ENCODE measurements around the gene CPSF4L. TPM values are rescaled to one million over a fixed set of nuclear protein-coding genes. Genes with fewer than 3 reads are reported as not detected.

Gene CPSF4L
- total and polyA plus RNA-seq, 2 of the 13 experiments (the other 11 are each of a cell fraction or from before 2014, with no cell fraction given), result 0.73 to 1.6 TPM

DNA sequence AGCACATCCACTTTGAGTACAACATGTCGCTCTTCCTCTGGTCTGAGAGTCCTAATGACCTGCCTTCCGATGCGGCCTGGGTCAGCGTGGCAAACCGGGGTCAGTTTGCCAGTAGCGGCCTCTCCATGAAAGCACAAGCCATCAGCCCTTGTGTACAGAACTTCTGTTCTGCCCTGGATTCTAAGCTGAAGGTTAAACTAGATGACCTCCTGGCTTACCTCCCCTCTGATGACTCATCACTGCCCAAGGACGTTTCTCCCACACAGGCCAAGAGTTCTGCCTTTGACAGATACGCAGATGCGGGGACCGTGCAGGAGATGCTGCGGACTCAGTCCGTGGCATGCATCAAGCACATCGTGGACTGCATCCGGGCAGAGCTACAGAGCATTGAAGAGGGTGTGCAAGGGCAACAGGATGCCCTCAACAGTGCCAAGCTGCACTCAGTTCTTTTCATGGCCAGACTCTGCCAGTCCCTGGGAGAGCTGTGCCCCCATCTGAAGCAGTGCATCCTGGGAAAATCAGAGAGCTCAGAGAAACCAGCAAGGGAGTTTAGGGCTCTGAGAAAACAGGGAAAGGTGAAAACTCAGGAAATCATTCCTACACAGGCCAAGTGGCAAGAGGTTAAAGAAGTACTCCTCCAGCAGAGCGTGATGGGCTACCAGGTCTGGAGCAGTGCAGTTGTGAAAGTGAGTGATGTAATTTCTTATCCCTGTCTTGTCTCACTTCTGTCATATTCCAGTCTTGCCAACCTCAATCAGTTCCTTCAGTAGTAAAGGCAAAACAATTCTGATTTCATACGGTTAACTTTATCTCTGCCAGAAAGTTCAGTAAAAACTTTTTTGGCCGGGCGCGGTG lies 60.2 kb downstream of the CPSF4L start (continued):
- TF ChIP-seq ZNF598 (CRISPR knock-in tag; IDR thresholded peaks at IDR 0.05; ENCODE audit: borderline replicate concordance) (peak; percentile 95), ZNF703 (CRISPR knock-in tag; IDR thresholded peaks at IDR 0.05; ENCODE audit: borderline replicate concordance) (no peak), SAP130 (CRISPR knock-in tag; IDR thresholded peaks at IDR 0.05; ENCODE audit: low read depth) (peak; percentile 99), RBM22 (optimal IDR thresholded peaks at IDR 0.05; ENCODE audit: low read length) (peak; percentile 84), NFE2L2 (IDR thresholded peaks at IDR 0.05; ENCODE audit: low read length) (peak; percentile 49; the same call in 1 of the 2 replicates), FOSL2 (CRISPR knock-in tag; IDR thresholded peaks at IDR 0.05) (peak; percentile 100), SUZ12 (IDR thresholded peaks at IDR 0.05; ENCODE audit: low read depth, low read length) (no peak), ZNF160 (CRISPR knock-in tag; IDR thresholded peaks at IDR 0.05) (no peak; the same call in 1 of the 2 replicates), ZNF616 (CRISPR knock-in tag; IDR thresholded peaks at IDR 0.05; ENCODE audit: low read depth) (0 out of 2 replicates have a peak, but pooled peaks have one; percentile 46), KLF6 (CRISPR knock-in tag; IDR thresholded peaks at IDR 0.05) (no peak)
- TF ChIP-seq, protein P1, sequence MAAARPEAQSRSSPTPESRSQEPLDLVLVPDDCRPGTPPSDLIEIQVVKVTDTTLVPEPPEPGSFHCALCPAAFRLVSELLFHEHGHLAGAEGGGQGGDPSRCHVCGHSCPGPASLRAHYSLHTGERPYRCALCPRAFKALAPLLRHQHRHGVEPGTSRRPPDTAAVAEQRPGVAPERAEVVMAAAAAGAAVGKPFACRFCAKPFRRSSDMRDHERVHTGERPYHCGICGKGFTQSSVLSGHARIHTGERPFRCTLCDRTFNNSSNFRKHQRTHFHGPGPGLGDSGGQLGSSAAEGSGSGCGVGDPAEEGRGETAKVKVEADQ (CRISPR knock-in tag; IDR thresholded peaks at IDR 0.05; ENCODE audit: borderline replicate concordance), result no peak; the same call in 1 of the 2 replicates
- TF ChIP-seq, protein P2, sequence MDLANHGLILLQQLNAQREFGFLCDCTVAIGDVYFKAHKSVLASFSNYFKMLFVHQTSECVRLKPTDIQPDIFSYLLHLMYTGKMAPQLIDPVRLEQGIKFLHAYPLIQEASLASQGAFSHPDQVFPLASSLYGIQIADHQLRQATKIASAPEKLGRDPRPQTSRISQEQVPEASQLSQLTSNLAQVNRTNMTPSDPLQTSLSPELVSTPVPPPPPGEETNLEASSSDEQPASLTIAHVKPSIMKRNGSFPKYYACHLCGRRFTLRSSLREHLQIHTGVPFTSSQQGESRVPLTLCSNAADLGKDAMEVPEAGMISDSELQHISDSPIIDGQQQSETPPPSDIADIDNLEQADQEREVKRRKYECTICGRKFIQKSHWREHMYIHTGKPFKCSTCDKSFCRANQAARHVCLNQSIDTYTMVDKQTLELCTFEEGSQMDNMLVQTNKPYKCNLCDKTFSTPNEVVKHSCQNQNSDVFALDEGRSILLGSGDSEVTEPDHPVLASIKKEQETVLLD (CRISPR knock-in tag; IDR thresholded peaks at IDR 0.05; ENCODE audit: low read depth), result no peak
- TF ChIP-seq, protein P3, sequence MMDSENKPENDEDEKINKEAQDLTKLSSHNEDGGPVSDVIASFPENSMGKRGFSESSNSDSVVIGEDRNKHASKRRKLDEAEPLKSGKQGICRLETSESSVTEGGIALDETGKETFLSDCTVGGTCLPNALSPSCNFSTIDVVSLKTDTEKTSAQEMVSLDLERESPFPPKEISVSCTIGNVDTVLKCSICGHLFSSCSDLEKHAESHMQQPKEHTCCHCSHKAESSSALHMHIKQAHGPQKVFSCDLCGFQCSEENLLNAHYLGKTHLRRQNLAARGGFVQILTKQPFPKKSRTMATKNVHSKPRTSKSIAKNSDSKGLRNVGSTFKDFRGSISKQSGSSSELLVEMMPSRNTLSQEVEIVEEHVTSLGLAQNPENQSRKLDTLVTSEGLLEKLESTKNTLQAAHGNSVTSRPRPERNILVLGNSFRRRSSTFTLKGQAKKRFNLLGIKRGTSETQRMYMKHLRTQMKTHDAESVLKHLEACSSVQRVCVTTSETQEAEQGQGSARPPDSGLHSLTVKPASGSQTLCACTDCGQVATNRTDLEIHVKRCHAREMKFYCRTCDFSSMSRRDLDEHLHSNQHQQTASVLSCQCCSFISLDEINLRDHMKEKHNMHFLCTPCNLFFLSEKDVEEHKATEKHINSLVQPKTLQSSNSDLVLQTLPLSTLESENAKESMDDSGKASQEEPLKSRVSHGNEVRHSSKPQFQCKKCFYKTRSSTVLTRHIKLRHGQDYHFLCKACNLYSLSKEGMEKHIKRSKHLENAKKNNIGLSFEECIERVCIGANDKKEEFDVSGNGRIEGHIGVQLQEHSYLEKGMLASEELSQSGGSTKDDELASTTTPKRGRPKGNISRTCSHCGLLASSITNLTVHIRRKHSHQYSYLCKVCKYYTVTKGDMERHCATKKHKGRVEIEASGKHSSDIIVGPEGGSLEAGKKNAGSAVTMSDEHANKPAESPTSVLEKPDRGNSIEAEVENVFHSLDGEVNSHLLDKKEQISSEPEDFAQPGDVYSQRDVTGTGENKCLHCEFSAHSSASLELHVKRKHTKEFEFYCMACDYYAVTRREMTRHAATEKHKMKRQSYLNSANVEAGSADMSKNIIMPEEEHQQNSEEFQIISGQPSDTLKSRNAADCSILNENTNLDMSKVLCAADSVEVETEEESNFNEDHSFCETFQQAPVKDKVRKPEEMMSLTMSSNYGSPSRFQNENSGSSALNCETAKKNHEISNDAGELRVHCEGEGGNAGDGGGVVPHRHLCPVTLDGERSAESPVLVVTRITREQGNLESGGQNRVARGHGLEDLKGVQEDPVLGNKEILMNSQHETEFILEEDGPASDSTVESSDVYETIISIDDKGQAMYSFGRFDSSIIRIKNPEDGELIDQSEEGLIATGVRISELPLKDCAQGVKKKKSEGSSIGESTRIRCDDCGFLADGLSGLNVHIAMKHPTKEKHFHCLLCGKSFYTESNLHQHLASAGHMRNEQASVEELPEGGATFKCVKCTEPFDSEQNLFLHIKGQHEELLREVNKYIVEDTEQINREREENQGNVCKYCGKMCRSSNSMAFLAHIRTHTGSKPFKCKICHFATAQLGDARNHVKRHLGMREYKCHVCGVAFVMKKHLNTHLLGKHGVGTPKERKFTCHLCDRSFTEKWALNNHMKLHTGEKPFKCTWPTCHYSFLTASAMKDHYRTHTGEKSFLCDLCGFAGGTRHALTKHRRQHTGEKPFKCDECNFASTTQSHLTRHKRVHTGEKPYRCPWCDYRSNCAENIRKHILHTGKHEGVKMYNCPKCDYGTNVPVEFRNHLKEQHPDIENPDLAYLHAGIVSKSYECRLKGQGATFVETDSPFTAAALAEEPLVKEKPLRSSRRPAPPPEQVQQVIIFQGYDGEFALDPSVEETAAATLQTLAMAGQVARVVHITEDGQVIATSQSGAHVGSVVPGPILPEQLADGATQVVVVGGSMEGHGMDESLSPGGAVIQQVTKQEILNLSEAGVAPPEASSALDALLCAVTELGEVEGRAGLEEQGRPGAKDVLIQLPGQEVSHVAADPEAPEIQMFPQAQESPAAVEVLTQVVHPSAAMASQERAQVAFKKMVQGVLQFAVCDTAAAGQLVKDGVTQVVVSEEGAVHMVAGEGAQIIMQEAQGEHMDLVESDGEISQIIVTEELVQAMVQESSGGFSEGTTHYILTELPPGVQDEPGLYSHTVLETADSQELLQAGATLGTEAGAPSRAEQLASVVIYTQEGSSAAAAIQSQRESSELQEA (CRISPR knock-in tag; IDR thresholded peaks at IDR 0.05; ENCODE audit: not compliant biosample characterization), result no peak
- TF ChIP-seq, protein P4, sequence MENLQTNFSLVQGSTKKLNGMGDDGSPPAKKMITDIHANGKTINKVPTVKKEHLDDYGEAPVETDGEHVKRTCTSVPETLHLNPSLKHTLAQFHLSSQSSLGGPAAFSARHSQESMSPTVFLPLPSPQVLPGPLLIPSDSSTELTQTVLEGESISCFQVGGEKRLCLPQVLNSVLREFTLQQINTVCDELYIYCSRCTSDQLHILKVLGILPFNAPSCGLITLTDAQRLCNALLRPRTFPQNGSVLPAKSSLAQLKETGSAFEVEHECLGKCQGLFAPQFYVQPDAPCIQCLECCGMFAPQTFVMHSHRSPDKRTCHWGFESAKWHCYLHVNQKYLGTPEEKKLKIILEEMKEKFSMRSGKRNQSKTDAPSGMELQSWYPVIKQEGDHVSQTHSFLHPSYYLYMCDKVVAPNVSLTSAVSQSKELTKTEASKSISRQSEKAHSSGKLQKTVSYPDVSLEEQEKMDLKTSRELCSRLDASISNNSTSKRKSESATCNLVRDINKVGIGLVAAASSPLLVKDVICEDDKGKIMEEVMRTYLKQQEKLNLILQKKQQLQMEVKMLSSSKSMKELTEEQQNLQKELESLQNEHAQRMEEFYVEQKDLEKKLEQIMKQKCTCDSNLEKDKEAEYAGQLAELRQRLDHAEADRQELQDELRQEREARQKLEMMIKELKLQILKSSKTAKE (CRISPR knock-in tag; IDR thresholded peaks at IDR 0.05; ENCODE audit: borderline replicate concordance), result peak; percentile 93

All from HepG2 (cell line).